CD4-positive, alpha-beta T cell treated with Interleukin-15 for 1 hour (primary cell): ENCODE results near the gene SPDYE11.
"Not testable (repeated sequence)": the region's sequence is repeated elsewhere in the genome, so short reads cannot be mapped to it uniquely, and the experiment has no call there.

Experiments
- DNase-seq: peaks from one replicate; pipeline ENCODE4 v3.0.0-alpha.2; 2020

Gene SPDYE11, protein sequence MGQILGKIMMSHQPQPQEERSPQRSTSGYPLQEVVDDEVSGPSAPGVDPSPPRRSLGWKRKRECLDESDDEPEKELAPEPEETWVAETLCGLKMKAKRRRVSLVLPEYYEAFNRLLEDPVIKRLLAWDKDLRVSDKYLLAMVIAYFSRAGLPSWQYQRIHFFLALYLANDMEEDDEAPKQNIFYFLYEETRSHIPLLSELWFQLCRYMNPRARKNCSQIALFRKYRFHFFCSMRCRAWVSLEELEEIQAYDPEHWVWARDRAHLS

DNA sequence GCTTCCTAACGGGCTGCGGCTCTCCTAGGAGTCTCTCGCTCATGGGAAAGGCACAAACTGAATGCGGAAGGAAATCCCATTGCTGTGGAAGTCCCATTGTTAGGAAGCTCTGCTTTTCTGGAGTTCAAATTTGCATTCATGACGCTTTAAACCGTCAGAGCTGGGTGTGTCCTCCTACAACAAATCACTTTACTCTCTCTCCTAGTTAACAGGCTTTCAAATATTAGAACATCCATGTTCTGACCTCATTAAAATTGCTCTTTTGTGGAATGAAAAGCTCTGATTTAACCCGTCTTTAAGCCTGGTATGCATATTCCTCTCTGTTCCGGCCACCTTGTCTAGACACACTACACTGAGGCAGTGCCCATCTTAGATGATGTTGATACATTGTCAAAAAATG is at the start of gene SPDYE11:
Gene SPDYE11 (minus strand): TSS at position 101 of the 400 bp plus-strand sequence. CDS start 1,800 bp downstream, outside the sequence.
- not testable (repeated sequence) for DNase-seq

GRCh38 chr7:73085938-73086337 is 28.2 kb upstream of the SPDYE11 start, which contains the start of gene SPDYE9:
SPDYE9 (minus strand) TSS chr7:73086038; CDS start chr7:73084238, 1,800 bp downstream.
- DNase-seq = not testable (repeated sequence)

DNA sequence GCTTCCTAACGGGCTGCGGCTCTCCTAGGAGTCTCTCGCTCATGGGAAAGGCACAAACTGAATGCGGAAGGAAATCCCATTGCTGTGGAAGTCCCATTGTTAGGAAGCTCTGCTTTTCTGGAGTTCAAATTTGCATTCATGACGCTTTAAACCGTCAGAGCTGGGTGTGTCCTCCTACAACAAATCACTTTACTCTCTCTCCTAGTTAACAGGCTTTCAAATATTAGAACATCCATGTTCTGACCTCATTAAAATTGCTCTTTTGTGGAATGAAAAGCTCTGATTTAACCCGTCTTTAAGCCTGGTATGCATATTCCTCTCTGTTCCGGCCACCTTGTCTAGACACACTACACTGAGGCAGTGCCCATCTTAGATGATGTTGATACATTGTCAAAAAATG is 28.0 kb downstream of the SPDYE11 start, which contains the start of gene SPDYE8:
Gene SPDYE8 (minus strand): TSS at position 101 of the 400 bp plus-strand sequence. CDS start 1,800 bp downstream, outside the sequence.
- not testable (repeated sequence) for DNase-seq

DNA sequence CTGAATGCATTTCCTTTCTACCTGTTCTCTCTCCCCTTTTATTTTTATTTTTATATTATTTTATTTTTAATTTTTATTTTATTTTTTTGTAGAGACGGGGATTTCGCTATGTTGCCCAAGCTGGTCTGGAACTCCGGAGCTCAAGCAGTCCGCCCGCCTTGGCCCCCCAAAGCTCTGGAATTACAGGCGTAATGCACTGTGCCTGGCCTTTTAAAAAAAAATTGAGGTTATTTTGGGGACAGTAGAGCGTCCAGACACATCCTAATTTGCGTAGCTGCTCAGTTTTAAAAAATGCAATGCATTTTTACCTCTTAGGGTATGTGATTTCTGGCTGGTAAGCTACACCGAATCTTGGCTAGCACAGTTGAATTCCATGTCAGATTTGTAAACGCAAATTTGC is 51.2 kb downstream of the SPDYE11 start:
- DNase-seq = not testable (repeated sequence)

DNA sequence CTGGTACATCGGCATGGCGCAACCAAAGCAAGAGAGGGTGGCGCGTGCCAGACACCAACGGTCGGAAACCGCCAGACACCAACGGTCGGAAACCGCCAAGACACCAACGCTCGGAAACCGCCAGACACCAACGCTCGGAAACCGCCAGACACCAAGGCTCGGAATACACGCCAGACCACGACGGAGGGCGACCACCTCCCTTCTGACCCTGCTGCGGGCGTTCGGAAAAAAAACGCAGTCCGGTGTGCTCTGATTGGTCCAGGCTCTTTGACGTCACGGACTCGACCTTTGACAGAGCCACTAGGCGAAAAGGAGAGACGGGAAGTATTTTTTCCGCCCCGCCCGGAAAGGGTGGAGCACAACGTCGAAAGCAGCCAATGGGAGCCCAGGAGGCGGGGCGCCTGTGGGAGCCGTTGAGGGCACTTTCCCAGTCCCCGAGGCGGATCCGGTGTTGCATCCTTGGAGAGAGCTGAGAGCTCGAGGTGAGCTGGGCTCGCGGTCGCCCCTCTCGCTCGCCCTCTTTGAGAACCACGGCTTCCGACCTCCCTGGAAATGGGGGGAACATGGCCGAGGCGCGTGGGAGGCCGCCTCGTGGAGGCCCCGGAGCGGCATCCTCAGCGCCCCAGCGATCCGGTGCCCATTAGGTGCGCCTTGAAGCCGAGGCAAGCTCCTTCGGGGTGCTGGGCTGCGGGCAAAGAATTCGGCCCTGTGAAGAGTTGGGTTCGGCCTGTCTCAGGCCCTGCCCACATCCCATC is 51.8 kb downstream of the SPDYE11 start:
- peak; percentile 89 for DNase-seq

- peak; percentile 69 for DNase-seq
These were observed 52.4 kb downstream of the SPDYE11 start for GRCh38 chr7:73005356-73005692.

GRCh38 chr7:72997887-72998468 is 59.7 kb downstream of the SPDYE11 start:
- not testable (repeated sequence) for DNase-seq
